DMS 273 treated with DMSO at 0.1 percent for 48 hours (cell line): Measurements from ENCODE around the gene TMEM132D.
A peak's percentile ranks its signal among the peaks of the same experiment; 100 is the strongest.

ENCODE experiments used
- DNase-seq: peaks from one replicate; lab custom pipeline; 2025; lab: John Stamatoyannopoulos, UW

Gene TMEM132D

GRCh38 chr12:129097451-129097850 is 806.4 kb downstream of the TMEM132D start:
- DNase-seq = no peak

- no peak for DNase-seq
Observed at GRCh38 chr12:129096968-129097367, 806.9 kb downstream of the TMEM132D start.

- DNase-seq = no peak
Observed at GRCh38 chr12:129096184-129096583, 807.6 kb downstream of the TMEM132D start.

GRCh38 chr12:129089576-129089975 is 814.2 kb downstream of the TMEM132D start:
- no peak for DNase-seq

- no peak for DNase-seq
Observed at GRCh38 chr12:129084875-129085826, 818.7 kb downstream of the TMEM132D start.

- no peak for DNase-seq
Observed at GRCh38 chr12:129083121-129083840, 820.5 kb downstream of the TMEM132D start.

- no peak for DNase-seq
Observed at GRCh38 chr12:129082441-129082840, 821.4 kb downstream of the TMEM132D start.

- DNase-seq = no peak
Observed at GRCh38 chr12:129081755-129082250, 822.0 kb downstream of the TMEM132D start.

GRCh38 chr12:129080821-129081220 is 823.0 kb downstream of the TMEM132D start:
- DNase-seq = no peak

- DNase-seq = no peak
Observed at GRCh38 chr12:129080391-129080790, 823.4 kb downstream of the TMEM132D start.

- DNase-seq = no peak
Observed at GRCh38 chr12:129079719-129080118, 824.1 kb downstream of the TMEM132D start.

GRCh38 chr12:129076441-129077320 is 827.1 kb downstream of the TMEM132D start:
- no peak for DNase-seq

GRCh38 chr12:129075460-129076208 is 828.2 kb downstream of the TMEM132D start:
- no peak for DNase-seq

- DNase-seq = no peak
Observed at GRCh38 chr12:129074379-129074778, 829.4 kb downstream of the TMEM132D start.

GRCh38 chr12:129073157-129073915 is 830.5 kb downstream of the TMEM132D start:
- no peak for DNase-seq

GRCh38 chr12:129071362-129071761 is 832.5 kb downstream of the TMEM132D start:
- DNase-seq = no peak

GRCh38 chr12:129069886-129070285 is 833.9 kb downstream of the TMEM132D start:
- no peak for DNase-seq

GRCh38 chr12:129068684-129069083 is 835.1 kb downstream of the TMEM132D start:
- DNase-seq = no peak

- no peak for DNase-seq
Observed at GRCh38 chr12:129067491-129067890, 836.3 kb downstream of the TMEM132D start.

- peak; percentile 3 for DNase-seq
Observed at GRCh38 chr12:129064209-129064855, 839.5 kb downstream of the TMEM132D start.
